GM13977 (cell line): ENCODE results near the gene L1CAM.

ENCODE experiments used
- DNase-seq: peaks from one replicate; pipeline ENCODE4 v3.0.0; 2012; ENCODE audit warnings: low spot score
- in situ Hi-C: fragments of 300-500 bp; cut with MboI; formaldehyde crosslinking; loops from one replicate; pipeline ENCODE4 v1.12.0; 2022; ENCODE audit warnings: low sequenced_read_pairs, low pct_unique_long_range_greater_than_20kb, mixed read lengths, inconsistent platforms; ENCODE audit not compliant: unreplicated experiment
- TF ChIP-seq, protein P1 (sequence below): IDR thresholded peaks from 2 replicates; pipeline ENCODE4 v1.5.1; 2012; ENCODE audit warnings: mild to moderate bottlenecking, control low read depth; ENCODE audit not compliant: insufficient read depth; ENCODE audit errors: extremely low read depth, missing control alignments

L1CAM gene

DNA sequence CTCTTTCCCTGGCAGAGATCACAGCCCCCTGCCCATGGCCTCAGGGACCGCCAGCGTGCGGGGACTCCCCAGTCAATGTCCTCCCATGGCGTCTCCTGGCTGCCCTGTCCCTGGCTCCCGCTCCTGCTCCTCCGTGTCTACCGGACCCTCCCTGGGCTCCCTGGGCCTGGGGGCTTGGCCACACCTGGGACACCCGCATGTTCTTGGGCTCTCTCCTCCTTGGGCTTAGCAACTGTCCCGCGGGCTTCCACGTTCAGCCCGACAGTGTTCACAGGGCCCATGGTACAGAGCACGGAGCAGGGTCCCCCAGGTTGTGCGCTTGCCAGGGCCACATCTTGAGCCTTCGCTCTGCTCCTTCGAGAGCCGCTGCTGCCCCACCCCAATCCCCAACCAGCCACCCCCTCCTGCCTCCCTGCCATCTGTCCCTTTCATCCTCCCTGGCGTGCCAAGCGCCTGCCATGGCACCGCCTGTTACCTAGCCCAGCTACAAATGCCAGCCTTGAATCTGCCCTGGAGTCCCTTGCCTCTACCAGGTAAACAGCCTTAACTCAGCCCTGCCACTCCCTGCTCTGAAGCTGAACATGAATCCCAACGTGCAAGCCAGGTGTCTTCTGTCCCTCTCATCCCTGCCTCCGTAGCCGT, 22.4 kb upstream of the L1CAM start:
- no peak for DNase-seq
- in situ Hi-C loops, result no loop called here
- TF ChIP-seq, protein P1, sequence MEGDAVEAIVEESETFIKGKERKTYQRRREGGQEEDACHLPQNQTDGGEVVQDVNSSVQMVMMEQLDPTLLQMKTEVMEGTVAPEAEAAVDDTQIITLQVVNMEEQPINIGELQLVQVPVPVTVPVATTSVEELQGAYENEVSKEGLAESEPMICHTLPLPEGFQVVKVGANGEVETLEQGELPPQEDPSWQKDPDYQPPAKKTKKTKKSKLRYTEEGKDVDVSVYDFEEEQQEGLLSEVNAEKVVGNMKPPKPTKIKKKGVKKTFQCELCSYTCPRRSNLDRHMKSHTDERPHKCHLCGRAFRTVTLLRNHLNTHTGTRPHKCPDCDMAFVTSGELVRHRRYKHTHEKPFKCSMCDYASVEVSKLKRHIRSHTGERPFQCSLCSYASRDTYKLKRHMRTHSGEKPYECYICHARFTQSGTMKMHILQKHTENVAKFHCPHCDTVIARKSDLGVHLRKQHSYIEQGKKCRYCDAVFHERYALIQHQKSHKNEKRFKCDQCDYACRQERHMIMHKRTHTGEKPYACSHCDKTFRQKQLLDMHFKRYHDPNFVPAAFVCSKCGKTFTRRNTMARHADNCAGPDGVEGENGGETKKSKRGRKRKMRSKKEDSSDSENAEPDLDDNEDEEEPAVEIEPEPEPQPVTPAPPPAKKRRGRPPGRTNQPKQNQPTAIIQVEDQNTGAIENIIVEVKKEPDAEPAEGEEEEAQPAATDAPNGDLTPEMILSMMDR, result no peak

DNA sequence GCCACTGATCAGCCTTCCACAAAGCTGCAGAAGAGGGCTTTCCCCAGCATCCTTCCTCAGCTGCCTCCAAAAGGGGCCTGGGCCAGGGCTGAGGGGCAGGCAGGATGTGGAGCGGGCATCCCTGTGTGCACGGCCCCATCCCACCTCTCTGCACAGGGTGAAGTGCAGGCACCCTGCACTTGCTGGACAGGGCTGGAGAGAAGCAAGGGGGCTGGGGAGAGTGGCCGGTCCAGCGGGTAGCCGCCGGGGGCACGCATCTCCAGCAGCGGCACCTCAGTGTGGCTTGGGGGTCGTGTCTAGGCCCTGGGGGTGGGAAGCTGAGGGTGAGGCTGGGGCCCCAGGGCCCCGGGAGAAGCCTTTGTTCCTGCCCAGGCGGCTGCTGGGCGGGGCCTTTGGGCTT, 21.5 kb upstream of the L1CAM start:
- no peak for DNase-seq
- in situ Hi-C loops, result no loop called here
- TF ChIP-seq, protein P1, result no peak

DNA sequence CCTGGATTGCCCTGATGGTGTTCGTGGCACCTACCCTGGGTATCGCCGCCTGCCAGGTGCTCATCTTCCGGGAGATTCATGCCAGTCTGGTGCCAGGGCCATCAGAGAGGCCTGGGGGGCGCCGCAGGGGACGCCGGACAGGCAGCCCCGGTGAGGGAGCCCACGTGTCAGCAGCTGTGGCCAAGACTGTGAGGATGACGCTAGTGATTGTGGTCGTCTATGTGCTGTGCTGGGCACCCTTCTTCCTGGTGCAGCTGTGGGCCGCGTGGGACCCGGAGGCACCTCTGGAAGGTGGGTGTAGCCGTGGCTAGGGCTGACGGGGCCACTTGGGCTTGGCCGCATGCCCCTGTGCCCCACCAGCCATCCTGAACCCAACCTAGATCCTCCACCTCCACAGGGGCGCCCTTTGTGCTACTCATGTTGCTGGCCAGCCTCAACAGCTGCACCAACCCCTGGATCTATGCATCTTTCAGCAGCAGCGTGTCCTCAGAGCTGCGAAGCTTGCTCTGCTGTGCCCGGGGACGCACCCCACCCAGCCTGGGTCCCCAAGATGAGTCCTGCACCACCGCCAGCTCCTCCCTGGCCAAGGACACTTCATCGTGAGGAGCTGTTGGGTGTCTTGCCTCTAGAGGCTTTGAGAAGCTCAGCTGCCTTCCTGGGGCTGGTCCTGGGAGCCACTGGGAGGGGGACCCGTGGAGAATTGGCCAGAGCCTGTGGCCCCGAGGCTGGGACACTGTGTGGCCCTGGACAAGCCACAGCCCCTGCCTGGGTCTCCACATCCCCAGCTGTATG, 20.3 kb upstream of the L1CAM start:
- in situ Hi-C loops, result no loop called here
- TF ChIP-seq, protein P1, result no peak
- DNase-seq, result no peak

DNA sequence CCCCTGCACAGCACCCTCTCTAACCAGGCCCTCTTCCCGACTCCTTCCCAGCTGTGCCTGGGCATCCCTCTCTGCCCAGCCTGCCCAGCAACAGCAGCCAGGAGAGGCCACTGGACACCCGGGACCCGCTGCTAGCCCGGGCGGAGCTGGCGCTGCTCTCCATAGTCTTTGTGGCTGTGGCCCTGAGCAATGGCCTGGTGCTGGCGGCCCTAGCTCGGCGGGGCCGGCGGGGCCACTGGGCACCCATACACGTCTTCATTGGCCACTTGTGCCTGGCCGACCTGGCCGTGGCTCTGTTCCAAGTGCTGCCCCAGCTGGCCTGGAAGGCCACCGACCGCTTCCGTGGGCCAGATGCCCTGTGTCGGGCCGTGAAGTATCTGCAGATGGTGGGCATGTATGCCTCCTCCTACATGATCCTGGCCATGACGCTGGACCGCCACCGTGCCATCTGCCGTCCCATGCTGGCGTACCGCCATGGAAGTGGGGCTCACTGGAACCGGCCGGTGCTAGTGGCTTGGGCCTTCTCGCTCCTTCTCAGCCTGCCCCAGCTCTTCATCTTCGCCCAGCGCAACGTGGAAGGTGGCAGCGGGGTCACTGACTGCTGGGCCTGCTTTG, 19.6 kb upstream of the L1CAM start:
- TF ChIP-seq, protein P1, result no peak
- DNase-seq, result no peak
- in situ Hi-C loops, result no loop called here

DNA sequence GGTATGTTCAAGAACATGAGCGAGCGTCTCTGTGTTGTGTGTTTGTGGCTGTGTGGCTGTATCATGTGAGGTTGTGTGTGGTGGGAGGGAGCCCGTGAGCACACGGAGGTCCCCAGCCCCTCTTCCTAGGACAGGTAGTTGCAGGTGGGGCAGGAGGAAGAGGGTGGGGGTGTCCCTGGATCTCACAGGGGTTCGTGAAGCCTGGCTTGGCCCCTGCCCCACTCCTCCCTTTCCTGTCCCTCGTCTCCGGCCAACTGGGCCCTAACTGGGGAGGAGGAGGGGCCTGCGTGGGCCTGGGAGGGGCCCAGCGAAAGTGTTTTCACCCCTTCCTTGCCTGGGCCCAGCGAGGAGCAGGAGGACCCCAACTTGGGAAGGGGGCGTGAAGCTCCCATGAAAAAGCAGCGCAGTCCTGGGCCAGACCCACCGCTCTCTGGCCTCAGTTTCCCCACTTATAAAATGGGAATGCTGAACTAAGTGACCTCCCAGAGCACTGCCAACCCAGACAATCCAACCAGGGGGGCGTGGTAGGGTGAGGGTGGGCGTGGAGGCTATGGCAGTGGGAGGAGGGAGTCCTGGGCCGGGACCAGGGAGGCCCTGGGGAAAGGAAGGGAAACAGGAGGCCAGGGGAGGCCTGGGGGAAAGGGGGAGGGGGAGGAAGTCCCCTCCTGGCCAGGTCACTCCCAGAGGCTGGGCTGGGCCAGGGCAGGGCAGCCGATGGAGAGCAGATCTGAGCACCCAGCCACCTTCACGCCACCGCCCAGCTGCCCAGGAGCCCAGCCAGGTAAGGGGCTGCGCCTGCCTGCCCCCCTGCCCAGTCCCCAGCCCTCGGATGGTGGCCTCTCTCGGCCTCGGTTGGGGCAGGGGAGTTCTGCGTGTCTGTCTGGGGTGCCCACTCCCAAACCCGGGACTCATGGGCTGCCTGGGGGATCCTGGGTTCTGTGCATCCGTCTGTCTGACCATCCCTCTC, 18.3 kb upstream of the L1CAM start, which contains the start of gene AVPR2:
TSS of gene AVPR2 (plus strand) at position 683 of the 967 bp plus-strand sequence. CDS start 473 bp downstream, outside the sequence.
- no peak for DNase-seq
- TF ChIP-seq, protein P1, result no peak
- in situ Hi-C loops, result no loop called here
